ENCODE results near the gene ZNF765.
"Not testable (repeated sequence)": the region's sequence is repeated elsewhere in the genome, so short reads cannot be mapped to it uniquely, and the experiment has no call there.

- TF ChIP-seq, protein P1, sequence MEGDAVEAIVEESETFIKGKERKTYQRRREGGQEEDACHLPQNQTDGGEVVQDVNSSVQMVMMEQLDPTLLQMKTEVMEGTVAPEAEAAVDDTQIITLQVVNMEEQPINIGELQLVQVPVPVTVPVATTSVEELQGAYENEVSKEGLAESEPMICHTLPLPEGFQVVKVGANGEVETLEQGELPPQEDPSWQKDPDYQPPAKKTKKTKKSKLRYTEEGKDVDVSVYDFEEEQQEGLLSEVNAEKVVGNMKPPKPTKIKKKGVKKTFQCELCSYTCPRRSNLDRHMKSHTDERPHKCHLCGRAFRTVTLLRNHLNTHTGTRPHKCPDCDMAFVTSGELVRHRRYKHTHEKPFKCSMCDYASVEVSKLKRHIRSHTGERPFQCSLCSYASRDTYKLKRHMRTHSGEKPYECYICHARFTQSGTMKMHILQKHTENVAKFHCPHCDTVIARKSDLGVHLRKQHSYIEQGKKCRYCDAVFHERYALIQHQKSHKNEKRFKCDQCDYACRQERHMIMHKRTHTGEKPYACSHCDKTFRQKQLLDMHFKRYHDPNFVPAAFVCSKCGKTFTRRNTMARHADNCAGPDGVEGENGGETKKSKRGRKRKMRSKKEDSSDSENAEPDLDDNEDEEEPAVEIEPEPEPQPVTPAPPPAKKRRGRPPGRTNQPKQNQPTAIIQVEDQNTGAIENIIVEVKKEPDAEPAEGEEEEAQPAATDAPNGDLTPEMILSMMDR (IDR thresholded peaks at IDR 0.05; ENCODE audit: insufficient read depth, low read length, poor library complexity, severe bottlenecking), result not testable (repeated sequence)
- TF ChIP-seq EZH2phosphoT487 (conservative IDR thresholded peaks at IDR 0.05; ENCODE audit: low read length), result not testable (repeated sequence)
These were observed 1.0 kb downstream of the ZNF765 start for GRCh38 chr19:53395840-53396524.
